IMR-90 (cell line): ENCODE results near the gene AVPI1. TPM values are rescaled to one million over a fixed set of nuclear protein-coding genes. Genes with fewer than 3 reads are reported as not detected.
A peak's percentile ranks its signal among the peaks of the same experiment; 100 is the strongest.

ENCODE experiments used
- ATAC-seq: fragments of 200-7000 bp; cut with Tn5 transposase; 2 replicates; pipeline ENCODE4 v1.9.1; 2020; ENCODE audit warnings: low read depth, mild to moderate bottlenecking, moderate library complexity
- Bru-seq: library from RNA; stranded (reverse); fragments of 400-500 nt; gene quantifications from one replicate; lab custom pipeline; 2021; lab: Mats Ljungman, UMichigan
- BruChase-seq, 2 experiments: library from RNA; stranded (reverse); fragments of 400-500 nt; gene quantifications; one replicate each; lab custom pipeline; 2021; lab: Mats Ljungman, UMichigan
- BruUV-seq: library from RNA; stranded (reverse); fragments of 400-500 nt; replicated peaks from 2 replicates; lab custom pipeline; 2021; lab: Mats Ljungman, UMichigan
- CTCF ChIA-PET: fragments of 300-600 bp; formaldehyde crosslinking; extraction: SDS; loops from one replicate; lab custom pipeline; 2021; ENCODE audit warnings: antibody characterized with exemption; lab: Yijun Ruan, JAX
- POLR2A ChIA-PET: fragments of 300-600 bp; sonication (Branson Sonifier 250); formaldehyde crosslinking; loops from one replicate; lab custom pipeline; 2022; ENCODE audit warnings: antibody characterized with exemption; ENCODE audit not compliant: unreplicated experiment; lab: Charles Lee
- DNase-seq: peaks from one replicate; pipeline ENCODE4 v3.0.0; 2013
- H2AFZ ChIP-seq: replicated peaks from 2 replicates; pipeline ENCODE3; 2013; ENCODE audit warnings: low read length, mild to moderate bottlenecking; ENCODE audit not compliant: poor library complexity
- H2AK5ac ChIP-seq: 2 replicates; pipeline ENCODE4 v1.6.1; 2013; ENCODE audit warnings: low read depth, low read length, inconsistent platforms
- H2AK9ac ChIP-seq: replicated peaks from 2 replicates; pipeline ENCODE3; 2013; ENCODE audit warnings: mild to moderate bottlenecking, low read depth, low read length, moderate library complexity; ENCODE audit not compliant: poor library complexity
- H2BK120ac ChIP-seq: 2 replicates; pipeline ENCODE4 v1.6.1; 2013; ENCODE audit warnings: low read depth, low read length, inconsistent platforms
- H2BK15ac ChIP-seq: 3 replicates; pipeline ENCODE4 v1.6.1; 2013; ENCODE audit warnings: low read depth, low read length, inconsistent platforms
- H2BK20ac ChIP-seq: 2 replicates; pipeline ENCODE4 v1.6.1; 2013; ENCODE audit warnings: low read depth, mild to moderate bottlenecking, inconsistent platforms, low read length, moderate library complexity
- H2BK5ac ChIP-seq: 2 replicates; pipeline ENCODE4 v1.6.1; 2013; ENCODE audit warnings: mild to moderate bottlenecking, low read depth, low read length, inconsistent platforms; ENCODE audit not compliant: poor library complexity, severe bottlenecking
- H3K14ac ChIP-seq: replicated peaks from 2 replicates; pipeline ENCODE4 v1.6.1; 2013; ENCODE audit warnings: low read depth, low read length, inconsistent platforms
- H3K18ac ChIP-seq: 2 replicates; pipeline ENCODE4 v1.6.1; 2013; ENCODE audit warnings: low read depth, low read length, control low read depth
- H3K23ac ChIP-seq: 2 replicates; pipeline ENCODE4 v1.6.1; 2013; ENCODE audit warnings: low read depth, low read length, inconsistent platforms
- H3K27ac ChIP-seq: 2 replicates; pipeline ENCODE4 v1.5.1; 2013; ENCODE audit warnings: mild to moderate bottlenecking, control low read depth, low read length; ENCODE audit not compliant: insufficient read depth
- H3K27me3 ChIP-seq: 2 replicates; pipeline ENCODE4 v1.6.1; 2013; ENCODE audit warnings: low read length; ENCODE audit not compliant: control insufficient read depth, insufficient read depth
- H3K36me3 ChIP-seq: 2 replicates; pipeline ENCODE4 v1.6.1; 2013; ENCODE audit warnings: low read length, mixed read lengths; ENCODE audit not compliant: control insufficient read depth, insufficient read depth
- H3K4ac ChIP-seq: 2 replicates; pipeline ENCODE4 v1.6.1; 2013; ENCODE audit warnings: low read depth, low read length, inconsistent platforms
- H3K4me1 ChIP-seq: 2 replicates; pipeline ENCODE4 v1.6.1; 2013; ENCODE audit warnings: low read length, mixed read lengths; ENCODE audit not compliant: control insufficient read depth, insufficient read depth
- H3K4me2 ChIP-seq: 2 replicates; pipeline ENCODE4 v1.6.1; 2013; ENCODE audit warnings: low read depth, mild to moderate bottlenecking, control low read depth, low read length, moderate library complexity
- H3K4me3 ChIP-seq: 2 replicates; pipeline ENCODE4 v1.5.1; 2013; ENCODE audit warnings: low read depth, mild to moderate bottlenecking, control low read depth, low read length, moderate library complexity; ENCODE audit not compliant: insufficient read depth
- H3K56ac ChIP-seq: 2 replicates; pipeline ENCODE4 v1.6.1; 2013; ENCODE audit warnings: low read length, inconsistent platforms; ENCODE audit not compliant: insufficient read depth; ENCODE audit errors: extremely low read depth
- H3K79me1 ChIP-seq, 2 experiments: 2 replicates each; pipeline ENCODE4 v1.6.1; 2013; ENCODE audit warnings: low read length in 2 of 2, inconsistent platforms in 1 of 2, low read depth in 1 of 2
- H3K9ac ChIP-seq: 2 replicates; pipeline ENCODE4 v1.6.1; 2013; ENCODE audit warnings: low read depth, low read length, control low read depth
- H3K9me1 ChIP-seq: 2 replicates; pipeline ENCODE4 v1.6.1; 2013; ENCODE audit warnings: low read length, inconsistent platforms; ENCODE audit not compliant: insufficient read depth
- H3K9me3 ChIP-seq: 2 replicates; pipeline ENCODE4 v1.6.1; 2013; ENCODE audit warnings: low read length; ENCODE audit not compliant: control insufficient read depth, insufficient read depth
- H4K20me1 ChIP-seq: 2 replicates; pipeline ENCODE4 v1.6.1; 2013; ENCODE audit warnings: low read length, inconsistent platforms; ENCODE audit not compliant: insufficient read depth
- H4K5ac ChIP-seq: 2 replicates; pipeline ENCODE4 v1.6.1; 2013; ENCODE audit warnings: mild to moderate bottlenecking, low read depth, low read length, control low read depth
- H4K8ac ChIP-seq, 2 experiments: 2 replicates each; pipeline ENCODE4 v1.6.1; 2013; ENCODE audit warnings: low read depth in 2 of 2, low read length in 2 of 2, control low read depth in 1 of 2, inconsistent platforms in 1 of 2
- H4K91ac ChIP-seq: 2 replicates; pipeline ENCODE4 v1.6.1; 2013; ENCODE audit warnings: low read depth, low read length, inconsistent platforms; ENCODE audit not compliant: insufficient read depth
- BHLHE40 ChIP-seq: fragments of 150-350 bp; IDR thresholded peaks from 2 replicates; pipeline ENCODE4 v1.6.1; 2016; ENCODE audit warnings: mild to moderate bottlenecking, low read depth, low read length
- FOS ChIP-seq: fragments of 150-350 bp; IDR thresholded peaks from 2 replicates; pipeline ENCODE4 v1.6.1; 2016; ENCODE audit warnings: low read depth, low read length
- MAFK ChIP-seq: IDR thresholded peaks from 2 replicates; pipeline ENCODE4 v1.6.1; 2012; ENCODE audit warnings: low read depth, low read length, improper control_type of control experiment
- MAZ ChIP-seq: IDR thresholded peaks from 2 replicates; pipeline ENCODE4 v1.6.1; 2012; ENCODE audit warnings: low read depth, mild to moderate bottlenecking, low read length, improper control_type of control experiment, moderate library complexity, borderline replicate concordance
- MXI1 ChIP-seq: IDR thresholded peaks from 2 replicates; pipeline ENCODE4 v1.6.1; 2012; ENCODE audit warnings: low read depth, mild to moderate bottlenecking, low read length, moderate library complexity, borderline replicate concordance
- NFE2L2 ChIP-seq: fragments of 150-350 bp; IDR thresholded peaks from 2 replicates; pipeline ENCODE4 v1.6.1; 2016; ENCODE audit warnings: low read depth, mild to moderate bottlenecking, low read length
- POLR2A ChIP-seq: IDR thresholded peaks from 2 replicates; pipeline ENCODE4 v1.6.1; 2012; ENCODE audit warnings: mild to moderate bottlenecking, low read depth, low read length
- SMC3 ChIP-seq: fragments of 150-350 bp; IDR thresholded peaks from 2 replicates; pipeline ENCODE4 v1.6.1; 2016; ENCODE audit warnings: low read depth, mild to moderate bottlenecking, antibody characterized with exemption, low read length, moderate library complexity
- WGBS, 2 experiments: methylation state at CpG; one replicate each; pipeline versions ENCODE4 v1.1.5 to v1.1.7; 2013; ENCODE audit warnings: missing lambda C conversion rate in 2 of 2; ENCODE audit not compliant: insufficient read length in 1 of 2; ENCODE audit errors: extremely low coverage in 2 of 2; 5-methylcytosine and 5-hydroxymethylcytosine counted together
- dilution Hi-C: fragments of 300-500 bp; cut with HindIII; formaldehyde crosslinking; loops from one replicate; pipeline ENCODE4 v1.14.3; 2018; ENCODE audit warnings: low sequenced_read_pairs; ENCODE audit not compliant: unreplicated experiment
- in situ Hi-C: fragments of 300-500 bp; cut with MboI; formaldehyde crosslinking; loops from 3 replicates; pipeline ENCODE4 v1.14.3; 2019; ENCODE audit warnings: low sequenced_read_pairs, inconsistent platforms, mixed read lengths
- intact Hi-C: fragments of 100-400 bp; cut with micrococcal nuclease; formaldehyde crosslinking; loops from 2 replicates; pipeline ENCODE4 v1.10.0; 2022
- long read RNA-seq: library from polyadenylated mRNA; unstranded; transcript quantifications from one replicate; pipeline ENCODE4 v2.0.0, GENCODE V29; 2021; ENCODE audit not compliant: unreplicated experiment
- polyA plus RNA-seq, 3 experiments: library from polyadenylated mRNA; depleted of rRNA; stranded (reverse); fragments of >200 nt; gene quantifications; 2 replicates each; pipeline ENCODE4 v1.2.3, GENCODE V29; 2012; ENCODE audit warnings: low replicate concordance in 1 of 3
- total RNA-seq: library from RNA; depleted of rRNA; stranded (reverse); fragments of >200 nt; gene quantifications from 2 replicates; pipeline ENCODE4 v1.2.3, GENCODE V29; 2012; rRNA removed
- TF ChIP-seq, protein P1 (sequence below): fragments of 150-350 bp; IDR thresholded peaks from 2 replicates; pipeline ENCODE4 v1.6.1; 2017; ENCODE audit warnings: mild to moderate bottlenecking, antibody characterized with exemption, low read length, low read depth

Gene AVPI1
- total RNA-seq (26.7 and 30.8 TPM in 2 replicates), polyA plus RNA-seq (2012; rRNA removed) (29.8 and 33.6 TPM in 2 replicates), Bru-seq, nascent RNA (percentile 94 among the genes with signal in this experiment), BruChase-seq, experiment 1, labeled RNA remaining after a 6-hour chase (percentile 82 among the genes with signal in this experiment), BruChase-seq, experiment 2, labeled RNA remaining after a 2-hour chase (percentile 72 among the genes with signal in this experiment)
- polyA plus RNA-seq (2012; cell fraction: cytosol; rRNA removed), result 26.3 and 37.5 TPM in 2 replicates
- polyA plus RNA-seq (2012; cell fraction: nucleus; rRNA removed; ENCODE audit: low replicate concordance), result 27.2 and 28.1 TPM in 2 replicates
- long read RNA-seq, transcript AVPI1-201 (3 exons, 1,457 nt), result major isoform, 52 of 74 reads
- long read RNA-seq, partial matches to known transcripts, result 14 of 74 reads
- long read RNA-seq, other reads (novel, unspliced or antisense), result 8 of 74 reads

DNA sequence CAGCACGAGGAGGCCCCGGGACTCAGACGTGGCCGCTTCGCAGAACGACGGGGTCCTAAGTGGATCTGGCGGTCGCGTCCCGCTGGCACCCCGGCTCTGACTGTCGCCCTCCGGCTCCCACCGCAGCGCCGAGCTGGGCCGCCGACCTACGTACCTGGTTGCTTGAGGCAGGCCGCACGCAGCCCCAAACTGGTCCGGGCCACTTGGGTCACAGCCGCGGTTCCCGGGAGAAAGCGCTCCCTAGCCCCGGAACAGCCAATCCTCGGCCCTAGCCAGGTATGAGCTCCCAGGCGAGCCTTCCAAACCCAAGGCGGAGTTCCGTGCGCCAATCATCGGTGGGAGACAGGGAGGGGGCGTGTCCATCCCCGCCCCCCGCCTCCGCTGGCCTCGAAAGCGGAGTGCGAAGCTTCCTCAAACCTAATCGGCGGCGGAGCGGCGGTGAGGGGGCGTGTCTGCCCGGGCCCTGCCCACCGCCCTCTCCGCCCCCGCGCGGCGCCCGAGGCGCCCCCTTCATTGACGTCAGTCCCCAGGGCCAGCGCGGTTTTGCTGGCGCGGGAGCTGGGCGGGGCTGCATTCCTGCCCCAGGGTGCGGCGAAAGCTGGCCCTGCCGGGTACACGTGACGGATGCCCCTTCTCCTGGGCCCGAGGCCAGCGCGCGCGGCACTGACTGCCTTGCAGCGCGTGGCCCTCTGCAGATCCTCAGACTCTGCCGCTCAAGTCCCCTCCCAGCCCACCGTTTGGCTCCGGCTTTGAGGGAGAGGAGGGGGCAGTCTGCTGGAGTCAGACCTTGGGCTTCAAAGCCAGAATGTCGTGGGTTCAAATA, at the start of gene AVPI1:
TSS of gene AVPI1 (minus strand) at position 280 of the 823 bp plus-strand sequence. CDS start 7,336 bp downstream, outside the sequence.
- Histone ChIP-seq H3K14ac (peak within 1 kb of the TSS; percentile 98), H3K36me3 (no peaks in the 10 kb centered on the region), H3K27ac (peak within 1 kb of the TSS; percentile 99), H3K18ac (peak within 1 kb of the TSS; percentile 95), H3K56ac (peak within 1 kb of the TSS; percentile 94), H3K9me1 (peaks cover 10% of the 10 kb centered on the region), H4K8ac (peak within 1 kb of the TSS; percentile 84 to 96), H2BK120ac (peak within 1 kb of the TSS; percentile 99), H3K4me2 (peak within 1 kb of the TSS; percentile 96), H3K79me1 (peaks cover 3 to 40% of the 10 kb centered on the region in 2 experiments; a peak in 3 of 4 replicates), H4K20me1 (peaks cover 29% of the 10 kb centered on the region), H3K4me1 (peaks cover 25% of the 10 kb centered on the region), H2BK15ac (peak within 1 kb of the TSS; percentile 82), H3K23ac (peak within 1 kb of the TSS; percentile 99), H4K91ac (peak within 1 kb of the TSS; percentile 98), H2AFZ (peak within 1 kb of the TSS; percentile 91), H2BK5ac (peak within 1 kb of the TSS; percentile 97), H3K9ac (peak within 1 kb of the TSS; percentile 98), H4K5ac (peak within 1 kb of the TSS; percentile 94), H3K27me3 (no peaks in the 10 kb centered on the region), H2BK20ac (peak within 1 kb of the TSS; percentile 94), H3K4me3 (peak within 1 kb of the TSS; percentile 98), H3K4ac (peak within 1 kb of the TSS; percentile 99), H2AK9ac (peak within 1 kb of the TSS; percentile 97), H2AK5ac (peak within 1 kb of the TSS; percentile 93), H3K9me3 (no peaks in the 10 kb centered on the region)
- ATAC-seq (peak; percentile 81), DNase-seq (peak; percentile 96)
- ChIA-PET POLR2A (interaction anchor here (0.5 to 1.1 kb wide), 5 partner anchors 10 to 1100 kb away, joined by 3 to 6 read pairs (median 3); no protein-coding TSS in a partner anchor), CTCF (interaction anchor here (0.5 to 1.5 kb wide), 7 partner anchors 14 to 182 kb away, joined by 3 to 5 read pairs (median 3); no protein-coding TSS in a partner anchor)
- dilution Hi-C loops (no loop called here), in situ Hi-C loops (no loop called here), intact Hi-C loops (loop anchor here (1.0 kb wide), 2 partner anchors 115 to 189 kb away; partner anchors contain the start of genes ANKRD2, MMS19 and UBTD1)
- 0% methylated on average over 53 of the region's 78 CpGs; no CpG with 5 or more reads in 1 of the 2 experiments for WGBS, 2 experiments
- no TSS peak for BruUV-seq
- TF ChIP-seq POLR2A (peak; percentile 97), FOS (0 out of 2 replicates have a peak, but pooled peaks have one; percentile 18), NFE2L2 (no peak), SMC3 (no peak), MXI1 (peak; percentile 74; the same call in 1 of the 2 replicates), BHLHE40 (peak; percentile 96), MAFK (no peak), MAZ (peak; percentile 98; the same call in 1 of the 2 replicates)
- TF ChIP-seq, protein P1, sequence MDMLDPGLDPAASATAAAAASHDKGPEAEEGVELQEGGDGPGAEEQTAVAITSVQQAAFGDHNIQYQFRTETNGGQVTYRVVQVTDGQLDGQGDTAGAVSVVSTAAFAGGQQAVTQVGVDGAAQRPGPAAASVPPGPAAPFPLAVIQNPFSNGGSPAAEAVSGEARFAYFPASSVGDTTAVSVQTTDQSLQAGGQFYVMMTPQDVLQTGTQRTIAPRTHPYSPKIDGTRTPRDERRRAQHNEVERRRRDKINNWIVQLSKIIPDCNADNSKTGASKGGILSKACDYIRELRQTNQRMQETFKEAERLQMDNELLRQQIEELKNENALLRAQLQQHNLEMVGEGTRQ, result peak; percentile 93
